GM03348 (cell line): ENCODE results near the gene PMP22.
A peak's percentile ranks its signal among the peaks of the same experiment; 100 is the strongest.
"Not testable (repeated sequence)": the region's sequence is repeated elsewhere in the genome, so short reads cannot be mapped to it uniquely, and the experiment has no call there.

Experiments used
- DNase-seq: peaks from one replicate; pipeline ENCODE4 v3.0.0; 2012; ENCODE audit warnings: low spot score

The PMP22 gene

DNA sequence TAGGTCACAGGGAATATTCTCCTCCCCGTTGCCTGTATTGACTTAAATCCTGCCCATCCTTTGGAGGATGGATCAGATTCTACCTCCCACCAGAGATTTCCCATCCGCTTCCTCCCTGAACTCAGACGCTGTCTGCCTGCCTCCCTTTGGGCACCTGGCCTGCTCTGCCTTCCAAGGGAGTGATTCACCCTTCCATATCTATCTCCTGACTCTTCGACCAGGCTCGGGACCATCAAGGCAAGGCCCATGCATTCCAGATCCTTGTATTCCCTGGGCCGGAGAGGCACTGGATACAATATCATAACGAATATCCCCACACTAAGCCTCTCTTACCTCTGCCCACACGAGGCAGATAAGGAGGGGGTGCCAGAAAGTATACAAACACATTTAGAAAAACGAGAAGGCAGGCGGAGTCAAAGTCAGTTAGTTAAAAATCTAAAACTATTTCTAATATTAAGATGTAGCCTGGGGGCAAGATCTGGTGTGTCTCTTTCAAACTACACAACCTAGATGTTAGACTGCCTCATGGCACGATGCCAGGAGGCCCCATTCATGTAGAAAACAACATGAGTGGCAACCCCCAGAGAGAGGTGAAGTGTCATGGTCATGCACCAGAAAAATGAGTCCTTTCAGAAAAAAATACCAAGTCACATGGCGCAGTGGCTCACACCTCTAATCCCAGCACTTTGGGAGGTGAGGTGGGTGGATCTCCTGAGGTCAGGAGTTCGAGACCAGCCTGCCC is 9.2 kb downstream of the PMP22 start:
- peak; percentile 71 for DNase-seq

DNA sequence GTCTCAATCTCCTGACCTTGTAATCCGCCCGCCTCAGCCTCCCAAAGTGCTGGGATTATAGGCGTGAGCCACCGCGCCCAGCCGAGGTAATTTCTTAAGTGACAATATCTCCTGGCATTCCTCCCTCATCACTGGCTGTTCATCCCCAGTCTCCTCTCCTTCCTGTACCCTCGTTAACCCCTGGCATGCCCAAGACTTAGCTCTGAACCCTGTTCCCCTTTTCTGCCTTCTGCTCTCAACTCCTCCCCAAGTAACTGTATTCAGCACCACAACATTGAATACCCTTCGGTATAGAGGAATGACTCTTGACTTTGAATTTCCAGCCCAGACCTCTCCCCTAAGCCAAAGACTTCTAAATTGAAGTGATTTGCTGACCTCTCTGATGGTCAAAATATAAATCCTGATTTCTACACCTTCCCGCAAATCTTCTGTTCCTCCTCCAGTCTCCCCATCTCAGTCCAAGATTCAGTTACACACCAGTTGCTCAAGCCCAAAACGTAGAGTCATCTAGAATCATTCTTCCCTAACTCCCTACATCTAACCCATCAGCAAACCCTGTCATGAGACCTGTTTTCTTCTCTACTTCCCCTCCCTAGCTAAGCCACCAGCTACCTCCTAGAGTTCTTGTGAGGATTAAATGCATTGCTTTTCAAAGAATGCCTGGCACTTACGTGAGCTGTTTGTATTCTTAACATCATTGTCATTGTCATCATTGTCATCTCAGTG is 14.8 kb downstream of the PMP22 start:
- no peak for DNase-seq

DNA sequence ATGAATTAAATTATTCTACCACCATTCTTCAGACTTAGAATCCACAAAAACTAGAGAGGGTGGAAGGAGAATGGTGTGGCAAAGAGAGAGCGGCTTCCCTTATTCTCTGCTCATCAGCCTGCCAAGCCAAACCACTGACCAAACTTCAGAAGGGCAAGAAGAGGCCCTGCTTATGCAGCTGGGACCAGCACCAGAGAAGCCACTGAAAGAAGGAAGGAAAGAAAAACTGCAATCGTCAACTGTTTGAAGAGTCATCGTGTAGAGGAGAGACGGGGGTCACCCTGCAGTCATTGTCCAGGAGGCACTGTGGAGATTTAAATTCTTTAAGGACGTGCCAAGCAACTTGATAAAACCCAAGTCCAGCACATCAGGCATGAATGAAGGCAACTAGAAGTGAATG is 15.6 kb downstream of the PMP22 start:
- no peak for DNase-seq

DNA sequence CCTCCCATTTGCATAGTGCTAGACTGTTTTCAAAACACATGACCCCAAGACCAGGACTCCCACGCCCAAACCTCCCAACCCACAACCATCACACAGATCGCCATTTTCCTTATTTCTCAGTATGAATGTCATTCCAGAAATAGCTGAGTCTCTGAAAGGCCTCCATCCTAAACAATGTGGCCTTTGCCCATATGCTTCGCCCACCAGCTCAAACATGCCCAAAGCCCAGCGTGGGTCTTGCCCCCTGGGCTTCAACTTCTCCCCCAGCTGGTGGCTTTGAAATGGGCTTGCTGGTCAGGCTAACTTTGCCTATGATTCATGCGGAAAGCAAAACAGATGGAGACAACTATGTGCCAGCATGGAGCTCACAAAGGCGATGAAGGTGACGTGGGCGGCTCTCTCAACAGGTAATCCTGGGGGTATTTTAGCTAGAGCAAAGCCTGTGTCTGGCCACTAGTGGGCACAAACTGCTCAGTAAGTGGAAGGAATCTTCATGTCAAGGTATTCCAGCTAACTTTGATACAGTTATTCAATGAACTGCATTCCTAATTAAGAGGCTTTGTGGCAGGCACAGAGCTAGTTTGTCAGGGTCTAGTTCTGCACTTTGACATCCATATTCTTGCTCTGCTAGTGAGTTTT is 17.1 kb downstream of the PMP22 start:
- DNase-seq, result peak; percentile 25

DNA sequence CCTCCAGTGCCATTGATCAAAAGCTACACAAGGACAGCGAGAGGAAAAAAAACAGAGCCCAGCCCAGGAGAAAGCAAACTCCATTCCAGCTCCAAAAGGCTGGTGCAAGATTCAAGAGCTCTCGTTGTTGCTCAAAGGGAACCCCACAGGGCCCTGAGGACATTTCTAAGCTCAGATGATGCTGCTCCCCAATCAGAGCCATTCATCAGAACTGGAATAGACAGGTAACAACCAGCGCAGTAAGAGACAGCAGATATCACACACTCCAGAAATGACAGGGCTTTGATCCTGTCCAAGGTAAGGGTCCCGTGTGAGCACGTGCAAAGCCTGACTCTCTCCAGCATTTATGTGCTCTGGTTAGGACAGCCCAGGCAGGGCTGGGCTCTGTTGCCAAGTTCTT is 20.1 kb downstream of the PMP22 start:
- DNase-seq, result no peak

DNA sequence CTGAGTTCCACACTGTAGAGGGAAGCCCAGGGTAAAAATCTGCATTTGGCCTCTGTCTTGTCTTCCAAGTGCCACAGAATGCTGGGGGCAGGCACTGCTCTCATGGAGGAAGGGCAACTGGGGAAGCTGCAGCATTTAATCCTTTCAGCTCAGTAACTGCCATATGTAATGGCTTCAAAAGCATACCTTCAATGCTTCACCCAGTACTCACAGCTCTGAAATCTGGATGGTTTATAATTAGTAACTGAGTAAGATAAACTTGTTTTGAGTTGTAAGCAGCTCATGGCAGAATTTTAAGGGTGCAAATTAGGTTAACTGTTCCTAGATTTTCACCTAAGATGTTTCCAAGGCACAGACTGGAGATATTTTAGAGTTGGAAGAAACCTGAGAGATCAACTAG is 24.5 kb downstream of the PMP22 start:
- DNase-seq, result no peak

DNA sequence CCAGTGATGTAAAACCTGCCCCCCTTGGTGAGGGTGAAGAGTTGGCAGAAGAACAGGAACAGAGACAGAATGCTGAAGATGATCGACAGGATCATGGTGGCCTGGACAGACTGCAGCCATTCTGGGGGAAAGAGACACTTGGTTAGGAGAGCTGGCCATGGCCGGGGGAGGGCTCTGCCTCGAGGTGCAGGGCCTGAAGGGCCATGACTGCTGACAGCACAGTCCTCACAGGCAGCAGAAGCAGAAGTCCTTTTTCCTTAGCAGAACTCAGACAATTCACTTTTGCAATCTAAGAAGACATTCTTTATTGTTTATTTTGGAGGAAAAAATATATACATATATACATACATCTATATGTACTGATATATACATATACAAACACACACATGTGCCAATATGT is 25.6 kb downstream of the PMP22 start:
- DNase-seq, result no peak

DNA sequence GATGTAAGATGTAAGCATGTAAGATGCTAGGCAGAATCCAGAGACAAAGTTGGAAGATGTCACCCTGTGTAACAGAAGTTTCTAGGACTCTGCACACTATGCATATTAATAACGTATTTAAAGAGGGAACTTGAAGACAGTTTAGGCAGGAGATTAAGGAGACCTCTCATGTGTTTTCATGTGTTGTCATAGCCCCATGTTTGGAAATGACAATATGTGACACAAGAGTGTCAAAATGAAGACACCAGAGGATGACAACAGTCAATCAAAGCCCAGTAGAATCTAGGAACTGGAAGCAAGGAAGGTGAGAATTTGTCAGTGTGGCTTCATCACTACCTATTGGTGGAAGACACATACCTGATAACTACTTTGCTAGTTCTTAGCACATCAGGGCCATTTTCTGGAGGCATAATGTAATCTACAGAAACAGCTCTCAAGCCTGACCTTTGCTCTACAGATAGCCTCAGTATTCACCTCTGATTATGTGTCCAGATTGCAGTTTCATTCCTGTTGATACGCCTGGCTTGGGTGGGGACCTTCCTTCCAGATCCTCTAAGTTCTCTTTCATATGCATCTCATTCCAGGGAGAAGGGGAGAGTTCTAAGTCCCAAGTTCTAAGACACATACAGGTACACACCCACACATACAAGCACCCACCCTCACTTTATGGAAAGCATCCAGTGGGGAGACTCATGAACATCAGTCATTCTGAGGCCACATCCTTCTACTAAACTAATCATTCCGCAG is 26.3 kb downstream of the PMP22 start:
- no peak for DNase-seq

DNA sequence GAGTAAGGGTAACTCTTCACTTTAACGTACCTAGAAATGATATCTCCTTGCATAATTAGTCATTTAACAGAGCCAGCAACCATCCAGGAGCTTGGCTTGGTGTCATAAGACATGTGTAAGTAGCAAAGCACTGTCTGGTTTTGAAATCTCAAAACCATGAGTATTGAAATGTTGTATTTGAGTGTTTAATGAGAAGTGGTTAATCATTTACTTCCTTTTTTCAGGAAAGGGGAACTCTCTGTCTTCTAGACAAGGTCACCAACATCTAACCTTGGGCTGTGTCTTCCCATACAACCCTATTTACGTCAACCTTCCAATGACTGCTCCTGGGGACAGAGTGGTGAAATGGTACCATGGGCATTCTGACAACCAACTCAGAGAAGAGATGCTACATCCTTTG is 27.1 kb downstream of the PMP22 start:
- DNase-seq, result no peak

DNA sequence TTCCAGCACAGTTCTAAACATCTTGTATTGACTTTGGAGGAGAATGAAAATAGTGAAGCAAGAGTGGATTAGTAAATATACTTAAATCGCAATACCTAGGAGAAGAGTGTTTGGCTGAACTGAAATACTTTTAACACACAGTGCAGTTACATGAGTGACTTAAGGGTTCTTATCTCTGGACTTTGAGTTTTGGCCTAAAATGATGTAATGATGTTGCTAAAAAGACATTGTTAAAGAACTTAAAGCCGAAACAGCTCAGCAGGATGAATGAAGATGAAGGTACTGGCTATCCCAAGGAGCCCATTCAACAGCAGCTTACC is 28.1 kb downstream of the PMP22 start:
- DNase-seq, result no peak

DNA sequence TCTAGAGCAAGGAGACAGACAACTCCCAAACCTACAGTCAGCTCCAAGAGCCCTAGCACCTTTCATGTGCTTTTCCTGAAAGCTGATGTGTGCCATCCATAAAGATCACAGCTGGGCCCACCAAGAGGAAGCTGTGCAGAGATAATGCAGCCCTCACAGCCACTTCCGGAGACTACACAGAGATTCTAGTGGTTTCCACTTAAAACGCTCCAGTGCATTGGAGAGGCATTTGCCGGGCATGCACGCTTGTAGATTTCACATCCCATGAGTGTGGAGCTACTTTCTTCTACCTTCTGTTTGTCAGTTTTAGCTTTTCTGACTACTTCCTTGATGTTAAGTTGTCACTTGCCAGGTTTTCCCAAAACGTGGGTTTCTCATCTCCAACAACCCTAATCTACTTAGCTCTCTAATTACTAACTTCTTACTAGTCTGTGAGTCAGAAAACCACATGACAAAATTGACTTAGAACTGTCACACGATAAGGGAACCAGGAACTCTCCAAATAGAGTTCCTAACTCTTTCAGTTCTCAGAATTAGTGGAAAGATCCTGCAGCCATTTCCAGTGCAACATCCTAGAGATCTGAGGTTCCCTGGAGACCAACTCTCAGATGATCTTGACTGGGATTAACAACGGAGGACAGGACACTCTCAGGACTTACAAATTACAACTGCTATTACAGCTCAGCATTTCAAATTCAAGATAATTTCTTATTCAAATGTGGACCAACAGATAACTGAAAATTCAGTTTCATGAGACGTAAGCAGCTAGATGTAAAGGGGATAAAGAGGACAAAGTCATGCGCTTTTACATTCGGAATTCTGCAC is 28.6 kb downstream of the PMP22 start:
- DNase-seq, result no peak

DNA sequence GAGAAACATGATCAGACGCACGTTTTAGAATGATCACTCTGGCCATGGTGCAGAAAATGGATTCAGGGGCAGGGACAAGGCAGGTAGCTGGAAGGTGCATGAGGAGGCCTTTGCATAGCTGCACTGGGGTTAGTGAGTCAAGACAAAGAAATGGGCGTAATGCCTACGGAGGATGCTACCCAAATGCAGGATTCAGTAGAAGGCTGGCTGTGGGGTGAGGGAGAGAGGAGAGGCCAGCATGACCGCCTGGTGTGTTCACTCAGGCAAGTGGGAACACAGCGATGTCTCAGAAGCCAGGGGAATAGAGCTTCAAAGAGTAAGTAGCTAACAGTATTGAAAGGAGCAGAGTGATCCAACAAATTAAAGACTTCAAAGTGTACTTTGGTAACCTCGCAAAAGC is 31.2 kb downstream of the PMP22 start:
- DNase-seq, result no peak

DNA sequence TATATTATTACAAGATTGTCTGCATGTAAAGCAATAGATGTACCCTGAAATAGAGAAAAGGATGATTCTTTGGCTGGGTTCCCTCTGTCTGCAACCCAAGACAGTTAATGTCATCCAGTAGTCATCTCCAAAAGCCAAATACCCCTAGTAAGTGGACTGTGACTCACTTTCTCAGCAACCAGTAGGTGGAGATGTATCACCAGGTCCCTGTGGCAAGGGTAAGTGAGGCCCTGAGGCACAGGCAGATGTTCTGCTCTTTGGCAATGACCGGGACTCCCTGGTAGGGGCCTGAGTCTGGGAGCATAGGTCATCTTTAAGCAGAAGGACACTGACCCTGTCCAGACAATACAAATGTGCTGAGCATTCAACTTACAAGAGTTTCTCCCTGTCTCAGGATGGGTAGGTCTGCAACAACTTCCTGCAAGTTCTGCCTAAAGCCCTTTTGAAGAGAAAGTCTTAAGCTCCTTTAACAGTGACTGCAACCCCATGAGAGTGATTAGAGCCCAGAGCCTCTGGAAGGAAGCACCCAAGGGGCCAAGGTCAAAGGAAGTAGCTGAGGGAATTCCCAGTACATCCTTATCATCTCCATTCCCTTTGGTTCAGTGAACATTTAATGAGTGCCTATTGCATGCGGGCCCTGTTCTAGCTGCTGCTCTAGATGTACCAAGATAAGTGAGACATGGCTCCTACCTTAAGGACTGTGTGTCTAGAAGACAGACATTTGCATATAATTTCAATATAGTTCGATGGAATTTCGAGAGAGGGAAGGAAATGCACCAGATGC is 31.9 kb downstream of the PMP22 start:
- peak; percentile 68 for DNase-seq

DNA sequence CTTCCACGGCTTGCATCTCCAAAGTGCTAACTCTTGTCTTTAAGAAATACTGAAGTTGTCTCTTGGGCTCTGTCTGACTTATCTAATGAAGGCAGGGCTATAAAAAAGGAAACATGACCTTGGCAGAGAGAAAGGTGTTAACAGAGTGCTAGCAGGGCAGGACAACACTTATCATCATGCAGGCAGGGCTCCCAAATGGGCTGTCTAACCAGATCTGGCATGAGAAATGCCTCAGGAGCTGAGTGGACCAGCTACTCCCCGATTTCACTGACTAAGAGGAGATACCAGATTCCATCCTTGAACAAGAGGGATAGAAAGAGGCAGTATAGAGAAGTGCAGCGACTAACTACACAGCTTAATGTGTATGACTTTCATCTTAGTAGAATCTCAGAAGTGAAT is 32.6 kb downstream of the PMP22 start:
- no peak for DNase-seq

DNA sequence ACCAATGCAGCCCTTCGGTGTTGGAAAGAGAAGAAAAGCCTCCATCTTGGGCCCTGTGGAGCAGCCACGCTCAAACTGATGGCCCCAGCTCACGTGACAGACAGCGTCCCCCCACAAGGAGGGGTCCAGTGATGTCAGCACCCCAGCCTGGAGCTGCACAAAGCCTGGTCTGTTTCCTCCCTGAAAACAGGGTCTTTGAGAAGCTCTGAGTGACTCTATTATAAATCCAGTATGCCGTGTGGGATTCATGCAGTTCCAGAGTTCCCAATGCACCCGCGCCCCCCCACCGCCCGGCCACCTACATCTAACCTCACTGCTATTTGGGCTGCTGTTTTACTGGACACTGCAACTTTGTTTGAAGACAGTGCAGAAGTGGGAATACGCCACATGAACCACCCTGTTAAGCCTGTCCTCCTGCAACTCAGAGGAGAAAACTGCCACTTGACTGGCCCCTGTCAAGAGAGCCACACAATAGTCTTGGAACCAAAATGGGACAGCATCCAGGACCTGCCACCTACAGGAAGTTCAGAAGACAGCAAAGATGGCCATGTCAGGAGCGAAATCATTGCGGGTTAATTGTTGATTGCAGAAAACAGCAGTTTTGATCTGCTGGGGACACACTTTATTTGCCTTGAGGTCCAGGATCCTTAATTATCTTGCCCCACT is 33.1 kb downstream of the PMP22 start:
- DNase-seq, result no peak

DNA sequence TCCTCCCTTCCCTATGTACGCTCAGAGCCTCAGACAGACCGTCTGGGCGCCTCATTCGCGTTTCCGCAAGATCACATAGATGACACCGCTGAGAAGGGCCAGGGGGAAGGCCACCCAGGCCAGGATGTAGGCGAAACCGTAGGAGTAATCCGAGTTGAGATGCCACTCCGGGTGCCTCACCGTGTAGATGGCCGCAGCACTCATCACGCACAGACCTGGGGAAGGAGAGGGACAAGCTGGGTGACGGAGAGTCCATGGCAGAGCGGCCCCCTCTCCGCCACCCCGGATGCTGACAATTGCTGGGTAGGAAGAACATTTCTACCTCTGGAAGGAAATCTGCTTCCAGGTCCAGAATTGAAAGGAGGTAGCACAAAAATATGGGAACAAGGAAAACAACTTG is 34.3 kb downstream of the PMP22 start:
- DNase-seq, result no peak

DNA sequence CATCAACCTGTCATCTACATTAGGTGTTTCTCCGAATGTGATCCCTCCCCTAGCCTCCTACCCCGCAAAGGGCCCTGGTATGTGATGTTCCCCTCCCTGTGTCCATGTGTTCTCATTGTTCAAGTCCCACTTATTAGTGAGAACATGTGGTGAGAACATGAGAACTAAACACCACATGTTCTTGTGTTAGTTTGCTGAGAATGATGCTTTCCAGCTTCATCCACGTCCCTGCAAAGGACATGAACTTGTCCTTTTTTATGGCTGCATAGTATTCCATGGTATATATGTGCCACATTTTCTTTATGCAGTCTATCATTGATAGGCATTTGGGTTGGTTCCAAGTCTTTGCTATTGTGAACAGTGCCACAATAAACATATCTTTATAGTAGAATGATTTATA is 43.3 kb downstream of the PMP22 start:
- DNase-seq, result not testable (repeated sequence)

DNA sequence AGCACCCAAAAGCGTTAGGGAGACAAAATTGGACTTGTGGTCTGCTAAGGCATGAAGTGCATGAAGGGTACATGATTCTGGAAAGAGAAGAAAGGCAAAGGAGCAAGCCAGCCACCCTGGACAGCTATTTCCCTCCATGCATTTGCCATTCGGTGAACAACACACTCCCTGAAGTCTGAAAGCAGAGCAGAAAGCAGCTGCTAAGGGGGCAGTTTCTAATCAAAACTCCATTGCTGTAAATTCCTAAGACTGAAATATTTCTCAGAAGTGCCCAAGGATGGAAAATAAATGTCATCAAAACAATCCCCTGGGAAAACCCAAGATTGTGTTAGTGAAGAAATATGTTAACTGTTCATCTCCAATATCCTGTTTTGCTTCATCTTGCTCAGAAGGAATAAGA is 44.3 kb downstream of the PMP22 start:
- peak; percentile 50 for DNase-seq

DNA sequence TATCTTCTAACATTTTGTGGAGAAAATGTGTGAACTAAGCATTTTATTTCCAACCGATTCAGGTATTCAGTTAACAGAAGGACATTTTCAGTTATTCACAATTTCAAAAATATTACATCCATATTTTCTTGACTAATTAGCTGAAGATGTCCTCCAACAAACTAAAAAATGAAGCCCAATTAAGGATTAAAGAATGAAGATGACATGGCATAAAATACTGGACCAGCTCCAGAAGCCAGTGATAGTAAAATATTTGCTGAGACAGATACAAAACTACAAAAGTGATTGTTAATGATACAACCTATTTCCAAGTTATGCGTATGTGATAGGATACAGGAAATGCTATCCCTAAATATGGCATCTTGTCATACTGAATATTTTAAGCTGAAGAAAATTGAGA is 48.6 kb downstream of the PMP22 start:
- no peak for DNase-seq

DNA sequence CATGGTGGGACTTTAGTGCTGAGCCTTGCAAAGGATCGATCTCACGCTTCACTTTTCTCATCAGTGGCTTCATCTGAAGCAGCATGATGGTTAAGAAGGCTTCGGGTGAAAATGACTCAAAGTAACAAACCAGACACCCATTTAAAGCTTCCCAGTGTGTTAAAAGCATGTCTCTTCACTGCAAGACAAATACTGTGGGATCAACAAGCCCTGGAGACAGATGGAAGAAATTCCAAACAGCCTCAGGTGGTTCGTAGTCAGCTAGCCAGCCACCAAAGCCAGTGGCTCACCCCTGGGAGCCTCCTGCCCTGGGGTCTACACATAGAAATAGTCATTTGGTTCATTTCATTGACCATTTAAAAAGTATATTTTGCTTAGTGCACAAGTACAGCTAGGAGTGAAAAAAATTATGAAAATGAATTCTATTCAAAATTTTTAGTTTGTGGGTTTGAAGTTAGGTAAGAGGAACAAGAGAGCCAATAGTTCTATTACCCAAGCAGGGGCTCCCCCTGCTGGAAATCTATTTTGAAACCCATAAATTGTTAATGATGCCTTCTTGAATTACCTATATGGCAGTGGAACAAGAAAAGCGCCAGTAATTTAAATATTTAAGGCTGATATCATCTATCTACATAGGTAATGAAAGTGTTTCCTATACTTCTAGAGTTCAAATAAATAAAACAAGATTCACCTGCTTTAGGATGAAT is 51.6 kb downstream of the PMP22 start:
- DNase-seq, result peak; percentile 56
